ENCODE data around the gene FAM234B. TPM values are rescaled to one million over a fixed set of nuclear protein-coding genes. Genes with fewer than 3 reads are reported as not detected.

The FAM234B gene
- total and polyA plus RNA-seq, 2 of the 8 experiments (the other 6 are each of a cell fraction or from before 2014, with no cell fraction given): 12.5 to 29.1 TPM

DNA sequence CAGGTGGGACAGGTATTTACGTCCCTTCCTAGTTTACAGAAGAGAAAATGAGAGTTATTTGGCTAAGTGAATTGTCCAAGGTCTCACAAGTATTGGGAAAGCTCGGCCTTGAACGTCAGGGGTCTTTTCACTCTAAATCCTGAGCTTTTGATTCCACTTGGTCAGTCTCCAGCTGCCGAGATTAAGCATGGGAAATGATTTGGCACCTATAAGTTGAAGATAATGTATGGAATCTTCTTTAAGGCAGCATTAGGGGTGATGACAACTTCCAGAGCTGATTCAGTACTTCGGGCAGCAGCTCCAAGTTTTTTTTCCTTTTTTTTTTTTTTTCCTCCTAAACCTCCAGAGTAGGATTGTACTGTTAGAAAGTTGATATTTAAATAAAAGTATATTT lies 722 bp downstream of the FAM234B start:
- no peak for FAIRE-seq
- H3K36me3 ChIP-seq (ENCODE audit: control insufficient read depth in 2 of 4, insufficient read depth in 4 of 4, low read length in 3 of 4): no peaks in the 10 kb centered on the region; a peak in 2 of 8 replicates
- peaks cover 0 to 3% (median 2%) of the 10 kb centered on the region in 4 experiments; a peak in 3 of 7 replicates for H3K4me1 ChIP-seq (replicated peaks in 1 of 4; ENCODE audit: control insufficient read depth in 3 of 4, insufficient read depth in 4 of 4, low read length in 3 of 4)
- H3K27me3 ChIP-seq (replicated peaks in 1 of 4; ENCODE audit: control insufficient read depth in 3 of 4, extremely low read depth in 1 of 4, insufficient read depth in 3 of 4, low read length in 3 of 4): no peaks in the 10 kb centered on the region
- H3K79me1 ChIP-seq (ENCODE audit: low read depth, low read length): peaks cover 2% of the 10 kb centered on the region; the same call in 1 of the 2 replicates
- H3K18ac ChIP-seq (ENCODE audit: extremely low read depth, low read length): no peak overlapping the region
- no peak overlapping the region for H3K14ac ChIP-seq (ENCODE audit: insufficient read length)
- no peak overlapping the region for H3K4ac ChIP-seq (replicated peaks; ENCODE audit: insufficient read length, low read depth, low read length)
- H2AFZ ChIP-seq (ENCODE audit: low read length): peak overlapping the region; percentile 33; the same call in 1 of the 2 replicates
- H2BK120ac ChIP-seq (replicated peaks; ENCODE audit: low read depth, low read length): no peak overlapping the region
- no peak overlapping the region for H4K5ac ChIP-seq (ENCODE audit: insufficient read length, low read depth, low read length)
- DNase-seq (ENCODE audit: low read depth in 1 of 2, low spot score in 2 of 2): no peak
- CTCF ChIA-PET (ENCODE audit: partially characterized antibody): interaction anchor here (1.0 to 3.1 kb wide), 11 partner anchors 11 to 163 kb away, joined by 4 to 12 read pairs (median 6); no protein-coding TSS in a partner anchor
- H2BK15ac ChIP-seq (ENCODE audit: low read length): no peak overlapping the region
- no peak overlapping the region for H4K8ac ChIP-seq (ENCODE audit: extremely low read depth, insufficient read depth, low read length)
- no peak overlapping the region for H2BK12ac ChIP-seq (ENCODE audit: low read depth, low read length)
- no peak overlapping the region for H3K23ac ChIP-seq (ENCODE audit: insufficient read length)
- H4K91ac ChIP-seq (replicated peaks; ENCODE audit: insufficient read length, low read length): no peak overlapping the region
- H2BK5ac ChIP-seq (ENCODE audit: low read depth, low read length): 0 out of 2 replicates have a peak overlapping the region, but pooled peaks have one; percentile 2
- H3K56ac ChIP-seq (replicated peaks; ENCODE audit: insufficient read length, low read depth, low read length): no peak overlapping the region
- peaks cover 9% of the 10 kb centered on the region for H3K23me2 ChIP-seq (ENCODE audit: low read depth, low read length)
- H3K27ac ChIP-seq (ENCODE audit: low read depth, low read length): no peak overlapping the region
- WGBS, 2 experiments (ENCODE audit: extremely low coverage in 1 of 2, insufficient coverage in 1 of 2, insufficient read length in 1 of 2, insufficient replicate concordance in 2 of 2, low coverage in 1 of 2, low lambda C conversion rate in 2 of 2, missing lambda C conversion rate in 1 of 2): 37% methylated on average over 5 of the region's 5 CpGs; no CpG with 5 or more reads in 1 of the 2 experiments
- peak overlapping the region; percentile 73 to 84 (median 80) for H3K4me3 ChIP-seq (ENCODE audit: extremely low read depth in 1 of 4, insufficient read depth in 2 of 4, low read depth in 3 of 4, low read length in 4 of 4)
- H3K4me2 ChIP-seq (ENCODE audit: insufficient read depth in 1 of 2, low read depth in 2 of 2, low read length in 2 of 2): peak overlapping the region; percentile 70 to 75
- H4K20me1 ChIP-seq (replicated peaks in 1 of 2; ENCODE audit: control insufficient read depth in 1 of 2, insufficient read depth in 2 of 2, low read length in 2 of 2): peaks cover 0 to 1% of the 10 kb centered on the region in 2 experiments
- no peak overlapping the region for H2AK5ac ChIP-seq (ENCODE audit: low read depth, low read length)
- H3K79me2 ChIP-seq (ENCODE audit: control insufficient read depth in 1 of 2, insufficient read depth in 2 of 2, low read length in 2 of 2): peaks cover 0 to 31% of the 10 kb centered on the region in 2 experiments; a peak in 3 of 4 replicates
- H3K9ac ChIP-seq (replicated peaks in 1 of 4; ENCODE audit: extremely low read depth in 1 of 4, low read depth in 3 of 4, low read length in 3 of 4): peak overlapping the region in 1 of 4 experiments; percentile 53; a peak in 2 of 7 replicates
- no peaks in the 10 kb centered on the region for H3K9me3 ChIP-seq (ENCODE audit: insufficient read depth in 2 of 2, low read depth in 1 of 2, low read length in 1 of 2)
- H2BK20ac ChIP-seq (ENCODE audit: low read length): no peak overlapping the region
- POLR2A ChIA-PET (ENCODE audit: partially characterized antibody): interaction anchor here (0.6 kb wide), 1 partner anchor 60 kb away, joined by 3 read pairs; no protein-coding TSS in a partner anchor
- TF ChIP-seq ASH2L (IDR thresholded peaks at IDR 0.05; ENCODE audit: low read length) (no peak), FOSL1 (IDR thresholded peaks at IDR 0.05; ENCODE audit: insufficient read depth, low read depth, low read length) (no peak), TAF1 (IDR thresholded peaks at IDR 0.05; ENCODE audit: low read depth, low read length) (no peak), SP4 (IDR thresholded peaks at IDR 0.05; ENCODE audit: low read length) (no peak), PHF8 (conservative IDR thresholded peaks at IDR 0.05; ENCODE audit: low read depth, low read length) (no peak), KDM1A (IDR thresholded peaks at IDR 0.05; ENCODE audit: borderline replicate concordance, low read length) (no peak), TBP (IDR thresholded peaks at IDR 0.05; ENCODE audit: low read depth, low read length) (no peak), KDM5A (IDR thresholded peaks at IDR 0.05; ENCODE audit: low read length) (no peak), SUZ12 (IDR thresholded peaks at IDR 0.05; ENCODE audit: low read length) (no peak), SIN3A (conservative IDR thresholded peaks at IDR 0.05 in 1 of 2, IDR thresholded peaks at IDR 0.05 in 1 of 2; ENCODE audit: low read depth in 1 of 2, low read length in 2 of 2) (no peak), EGR1 (IDR thresholded peaks at IDR 0.05; ENCODE audit: borderline replicate concordance, low read depth, low read length) (no peak), POLR2AphosphoS5 (IDR thresholded peaks at IDR 0.05; ENCODE audit: low read depth, low read length) (no peak), NRF1 (IDR thresholded peaks at IDR 0.05; ENCODE audit: low read depth, low read length) (no peak), RFX5 (IDR thresholded peaks at IDR 0.05; ENCODE audit: borderline replicate concordance, low read depth, low read length) (no peak), TCF12 (IDR thresholded peaks at IDR 0.05; ENCODE audit: low read depth, low read length) (no peak)
